MV-4-11 (cell line): ENCODE data around the gene DKC1.
"Not testable (repeated sequence)": the region's sequence is repeated elsewhere in the genome, so short reads cannot be mapped to it uniquely, and the experiment has no call there.

Source experiments
- DNase-seq: peaks from one replicate; lab custom pipeline; 2025; lab: John Stamatoyannopoulos, UW

DKC1 gene

DNA sequence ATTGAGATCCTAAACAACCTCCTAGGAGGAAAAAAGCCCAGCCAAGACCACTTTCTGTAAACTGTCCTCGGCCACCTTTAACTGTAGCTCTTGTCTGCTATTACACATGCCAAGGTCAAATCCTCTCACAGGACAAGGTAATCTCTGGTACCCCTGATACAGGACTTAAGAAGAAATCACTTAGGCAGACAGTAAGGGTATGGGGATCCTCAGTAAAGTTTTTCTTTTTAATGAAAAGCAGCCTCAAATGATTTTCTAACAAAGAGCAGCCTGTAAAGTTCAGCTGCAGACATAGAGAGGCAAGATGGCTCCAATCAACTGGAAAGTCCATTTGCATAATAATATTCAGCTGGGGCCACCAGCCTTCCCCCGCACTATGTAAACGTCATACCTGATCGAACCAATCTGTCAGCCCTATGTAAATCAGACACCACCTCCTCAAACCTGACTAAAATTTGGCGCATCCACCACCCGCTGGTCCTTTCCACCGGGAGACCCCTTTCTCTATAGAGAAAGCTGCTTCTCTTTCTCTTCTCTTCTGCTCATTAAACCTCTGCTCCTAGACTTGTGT is 57.2 kb downstream of the DKC1 start:
- DNase-seq: no peak

- DNase-seq: no peak
Observed at GRCh38 chrX:154821523-154821922, 58.9 kb downstream of the DKC1 start.

- no peak for DNase-seq
Observed at GRCh38 chrX:154822029-154822428, 59.4 kb downstream of the DKC1 start.

- DNase-seq: no peak
Observed at GRCh38 chrX:154824638-154825037, 62.0 kb downstream of the DKC1 start.

DNA sequence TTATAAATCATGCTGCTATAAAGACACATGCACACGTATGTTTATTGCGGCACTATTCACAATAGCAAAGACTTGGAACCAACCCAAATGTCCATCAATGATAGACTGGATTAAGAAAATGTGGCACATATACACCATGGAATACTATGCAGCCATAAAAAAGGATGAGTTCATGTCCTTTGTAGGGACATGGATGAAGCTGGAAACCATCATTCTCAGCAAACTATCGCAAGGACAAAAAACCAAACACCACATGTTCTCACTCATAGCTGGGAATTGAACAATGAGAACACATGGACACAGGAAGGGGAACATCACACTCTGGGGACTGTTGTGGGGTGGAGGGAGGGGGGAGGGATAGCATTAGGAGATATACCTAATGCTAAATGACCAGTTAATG is 62.9 kb downstream of the DKC1 start:
- not testable (repeated sequence) for DNase-seq
